Testis (tissue), 3 donors: Measurements from ENCODE around the gene LTBP1. TPM values are rescaled to one million over a fixed set of nuclear protein-coding genes. Genes with fewer than 3 reads are reported as not detected.
"Not testable (repeated sequence)": the region's sequence is repeated elsewhere in the genome, so short reads cannot be mapped to it uniquely, and the experiment has no call there.

Experiments used
- DNase-seq: peaks from one replicate; pipeline ENCODE4 v3.0.0-alpha.2; 2019
- H3K27ac ChIP-seq, 2 donors: fragments of 200-600 bp; sonication (generic); one replicate each; pipeline ENCODE4 v1.5.1; 2019
- H3K27me3 ChIP-seq: fragments of 200-600 bp; sonication (generic); one replicate; pipeline ENCODE4 v1.5.1; 2019
- H3K36me3 ChIP-seq: fragments of 200-600 bp; sonication (generic); one replicate; pipeline ENCODE4 v1.5.1; 2017; ENCODE audit warnings: low read depth; ENCODE audit errors: missing control alignments
- H3K4me1 ChIP-seq: fragments of 200-600 bp; sonication (generic); one replicate; pipeline ENCODE4 v1.5.1; 2019
- H3K4me3 ChIP-seq, 2 donors: fragments of 200-600 bp; sonication (generic); one replicate each; pipeline ENCODE4 v1.5.1; 2017 to 2019
- H3K9me3 ChIP-seq: fragments of 200-600 bp; sonication (generic); one replicate; pipeline ENCODE4 v1.5.1; 2017
- POLR2A ChIP-seq: fragments of 450-650 bp; IDR thresholded peaks from one replicate; pipeline ENCODE4 v1.6.1; 2017; ENCODE audit warnings: antibody characterized with exemption, mild to moderate bottlenecking, moderate library complexity
- WGBS, 2 donors: methylation state at CpG; one replicate each; pipeline ENCODE4 v1.1.5; 2018; 5-methylcytosine and 5-hydroxymethylcytosine counted together
- intact Hi-C: fragments of 100-400 bp; cut with DNase I; formaldehyde crosslinking; loops from one replicate; pipeline ENCODE4 v1.15.1; 2023; ENCODE audit warnings: low total_unique reads
- polyA plus RNA-seq: library from polyadenylated mRNA; stranded (reverse); fragments of 350-450 nt; fragmentation: Illumina TruSeq; extraction: RNeasy Lipid Tissue Mini Kit (QIAGEN cat#74804); gene quantifications from one replicate; pipeline ENCODE4 v1.2.3, GENCODE V29; 2014; ENCODE audit warnings: low read depth, low replicate concordance; ENCODE audit not compliant: insufficient read depth
- total RNA-seq, 2 donors: library from RNA; depleted of rRNA; stranded (reverse); fragments of >200 nt; gene quantifications; one replicate each; pipeline ENCODE4 v1.2.3, GENCODE V29; 2016
- TF ChIP-seq, protein P1 (sequence below), 3 experiments: fragments of 450-650 bp in 2 of 3; fragments of 200-600 bp in 1 of 3; sonication (generic) in 1 of 3; IDR thresholded peaks; one replicate each; pipeline ENCODE4 v1.5.1; 2016 to 2019; ENCODE audit warnings: antibody characterized with exemption in 3 of 3, mild to moderate bottlenecking in 2 of 3, moderate library complexity in 1 of 3

LTBP1 gene
- total and polyA plus RNA-seq, 3 donors from 2014 or later = 39.6 to 51.5 (median 44.0) TPM

- no peak for DNase-seq
- H3K9me3 ChIP-seq = no peaks in the 10 kb centered on the region
- intact Hi-C loops = no loop called here
- WGBS, 2 donors = 79 to 83% methylated on average over 4 of the region's 4 CpGs
- no peak overlapping the region for H3K4me3 ChIP-seq
- H3K27me3 ChIP-seq = no peaks in the 10 kb centered on the region
- no peaks in the 10 kb centered on the region for H3K36me3 ChIP-seq
- H3K27ac ChIP-seq = no peak overlapping the region
- no peak for TF ChIP-seq POLR2A
- TF ChIP-seq, protein P1, sequence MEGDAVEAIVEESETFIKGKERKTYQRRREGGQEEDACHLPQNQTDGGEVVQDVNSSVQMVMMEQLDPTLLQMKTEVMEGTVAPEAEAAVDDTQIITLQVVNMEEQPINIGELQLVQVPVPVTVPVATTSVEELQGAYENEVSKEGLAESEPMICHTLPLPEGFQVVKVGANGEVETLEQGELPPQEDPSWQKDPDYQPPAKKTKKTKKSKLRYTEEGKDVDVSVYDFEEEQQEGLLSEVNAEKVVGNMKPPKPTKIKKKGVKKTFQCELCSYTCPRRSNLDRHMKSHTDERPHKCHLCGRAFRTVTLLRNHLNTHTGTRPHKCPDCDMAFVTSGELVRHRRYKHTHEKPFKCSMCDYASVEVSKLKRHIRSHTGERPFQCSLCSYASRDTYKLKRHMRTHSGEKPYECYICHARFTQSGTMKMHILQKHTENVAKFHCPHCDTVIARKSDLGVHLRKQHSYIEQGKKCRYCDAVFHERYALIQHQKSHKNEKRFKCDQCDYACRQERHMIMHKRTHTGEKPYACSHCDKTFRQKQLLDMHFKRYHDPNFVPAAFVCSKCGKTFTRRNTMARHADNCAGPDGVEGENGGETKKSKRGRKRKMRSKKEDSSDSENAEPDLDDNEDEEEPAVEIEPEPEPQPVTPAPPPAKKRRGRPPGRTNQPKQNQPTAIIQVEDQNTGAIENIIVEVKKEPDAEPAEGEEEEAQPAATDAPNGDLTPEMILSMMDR (IDR thresholded peaks at IDR 0.05) = no peak
- no peaks in the 10 kb centered on the region for H3K4me1 ChIP-seq
Measured at GRCh38 chr2:33229646-33230045, 282.9 kb downstream of the LTBP1 start.

DNA sequence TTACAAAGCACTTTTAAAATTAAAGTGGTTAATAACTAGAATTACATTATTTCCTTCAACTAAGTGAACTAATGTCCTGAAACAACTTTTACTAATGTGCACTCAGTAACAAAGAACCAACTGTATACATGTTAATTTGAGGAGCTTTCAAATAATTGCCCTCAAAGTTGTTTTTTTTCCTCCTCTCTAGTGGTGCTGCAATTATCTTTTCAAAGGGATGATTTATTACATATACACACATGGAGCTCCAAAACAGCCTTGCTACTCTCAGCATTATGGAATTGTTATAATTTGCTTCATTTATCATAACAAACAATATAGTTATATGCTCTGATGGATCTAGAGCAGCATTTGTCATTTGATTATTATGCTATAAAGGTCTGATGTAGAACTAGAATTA lies 283.4 kb downstream of the LTBP1 start:
- H3K9me3 ChIP-seq = no peaks in the 10 kb centered on the region
- TF ChIP-seq POLR2A = no peak
- TF ChIP-seq, protein P1 (IDR thresholded peaks at IDR 0.05) = no peak
- no peaks in the 10 kb centered on the region for H3K36me3 ChIP-seq
- DNase-seq = no peak
- intact Hi-C loops = no loop called here
- H3K4me1 ChIP-seq = no peaks in the 10 kb centered on the region
- no peak overlapping the region for H3K4me3 ChIP-seq
- H3K27ac ChIP-seq = no peak overlapping the region
- H3K27me3 ChIP-seq = no peaks in the 10 kb centered on the region

GRCh38 chr2:33230842-33231241 lies 284.1 kb downstream of the LTBP1 start:
- no peaks in the 10 kb centered on the region for H3K36me3 ChIP-seq
- H3K4me1 ChIP-seq = no peaks in the 10 kb centered on the region
- TF ChIP-seq, protein P1 (IDR thresholded peaks at IDR 0.05) = no peak
- TF ChIP-seq POLR2A = no peak
- DNase-seq = no peak
- 84 to 89% methylated on average over 6 to 7 of the region's 7 CpGs for WGBS, 2 donors
- H3K27ac ChIP-seq = no peak overlapping the region
- H3K9me3 ChIP-seq = no peaks in the 10 kb centered on the region
- intact Hi-C loops = no loop called here
- no peak overlapping the region for H3K4me3 ChIP-seq
- no peaks in the 10 kb centered on the region for H3K27me3 ChIP-seq

GRCh38 chr2:33235559-33235958 lies 288.8 kb downstream of the LTBP1 start:
- WGBS, 2 donors = 80 to 100% methylated on average over 1 of the region's 1 CpG
- intact Hi-C loops, H3K9me3 ChIP-seq, H3K36me3 ChIP-seq, H3K4me1 ChIP-seq, DNase-seq, H3K27me3 ChIP-seq, H3K27ac ChIP-seq, H3K4me3 ChIP-seq: not testable (repeated sequence)

DNA sequence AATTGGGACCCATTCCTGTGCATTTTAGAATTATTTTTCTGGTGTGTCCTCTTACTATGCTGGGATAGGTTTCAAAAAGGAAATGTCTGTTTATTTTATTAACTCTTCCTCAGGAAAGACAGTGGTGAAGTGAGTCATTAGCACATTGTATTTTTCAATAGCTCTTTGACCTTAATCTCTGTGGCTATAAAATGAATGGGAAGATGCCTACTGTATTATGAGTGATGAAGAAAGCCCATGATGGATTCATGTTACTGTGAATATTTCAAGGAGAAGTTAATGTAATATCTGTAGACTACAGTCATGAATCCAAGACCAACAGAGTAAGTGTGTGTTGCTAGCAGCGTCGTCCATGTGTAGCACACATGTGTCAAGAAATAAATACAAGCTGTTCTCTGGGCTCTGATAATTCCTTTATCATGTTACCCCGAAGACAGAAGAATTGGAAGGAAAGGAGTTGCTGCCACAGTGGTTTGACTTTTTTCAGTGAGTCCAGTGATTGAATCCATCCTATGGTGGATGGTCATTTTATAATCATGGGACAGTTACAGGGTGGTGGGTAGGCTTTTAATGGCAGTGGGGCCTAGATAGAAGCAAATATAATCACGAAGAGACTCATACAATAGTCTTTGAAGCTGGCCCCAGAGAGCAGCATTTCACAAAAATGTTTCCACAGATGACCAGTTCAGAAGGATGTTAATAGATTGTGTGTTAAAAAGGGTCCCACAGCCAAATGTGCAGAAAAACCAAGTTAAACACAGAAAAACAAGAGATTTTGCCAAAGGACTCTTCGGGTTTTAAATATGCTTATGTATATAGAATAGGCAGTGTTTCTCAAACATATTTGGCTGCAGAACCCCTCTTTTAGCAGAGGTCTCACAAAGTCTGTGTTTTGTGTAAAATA lies 290.0 kb downstream of the LTBP1 start:
- Histone ChIP-seq H3K4me3 (no peak overlapping the region), H3K36me3 (no peaks in the 10 kb centered on the region), H3K27ac (no peak overlapping the region), H3K9me3 (no peaks in the 10 kb centered on the region), H3K27me3 (no peaks in the 10 kb centered on the region), H3K4me1 (no peaks in the 10 kb centered on the region)
- TF ChIP-seq POLR2A = no peak
- TF ChIP-seq, protein P1 (IDR thresholded peaks at IDR 0.05) = no peak
- intact Hi-C loops = no loop called here
- 76 to 78% methylated on average over 5 of the region's 5 CpGs for WGBS, 2 donors
- no peak for DNase-seq
